ENCODE results near the gene PTPRR. TPM values are rescaled to one million over a fixed set of nuclear protein-coding genes. Genes with fewer than 3 reads are reported as not detected.
"Not testable (repeated sequence)": the region's sequence is repeated elsewhere in the genome, so short reads cannot be mapped to it uniquely, and the experiment has no call there.

Gene PTPRR
- total and polyA plus RNA-seq, 2 donors (not counting 1 experiment from before 2014, with no cell fraction given): not detected

- H3K27me3 Mint-ChIP-seq; ATAC-seq (ENCODE audit: low read depth); H3K4me3 Mint-ChIP-seq; POLR2A ChIA-PET; H3K27me3 ChIP-seq (replicated peaks in 1 of 4; ENCODE audit: control extremely low read depth in 1 of 4, control insufficient read depth in 3 of 4, insufficient read depth in 4 of 4, low read length in 3 of 4); H3K27ac Mint-ChIP-seq; intact Hi-C loops (cut with micrococcal nuclease); H3K4me2 ChIP-seq (replicated peaks; ENCODE audit: low read depth, low read length, poor library complexity, severe bottlenecking); H3K4me1 Mint-ChIP-seq; H3K9ac ChIP-seq (ENCODE audit: low read length); CTCF ChIA-PET; H3K79me2 ChIP-seq (ENCODE audit: control insufficient read depth, insufficient read depth, low read length); H3K4me3 ChIP-seq (ENCODE audit: control extremely low read depth in 1 of 5, extremely low read depth in 1 of 5, insufficient read depth in 1 of 5, low read depth in 2 of 5, low read length in 4 of 5); H3K27ac ChIP-seq (ENCODE audit: low read length in 2 of 2); H3K36me3 ChIP-seq (replicated peaks in 1 of 2; ENCODE audit: control extremely low read depth in 1 of 2, control insufficient read depth in 1 of 2, extremely low read depth in 1 of 2, insufficient read depth in 2 of 2, low read length in 1 of 2); H2AFZ ChIP-seq (ENCODE audit: insufficient read depth, low read depth, low read length, poor library complexity, severe bottlenecking); H3K9me3 ChIP-seq (ENCODE audit: control extremely low read depth in 1 of 3, control insufficient read depth in 2 of 3, insufficient read depth in 1 of 3, low read length in 2 of 3); H4K20me1 ChIP-seq (ENCODE audit: control insufficient read depth, insufficient read depth, low read length, poor library complexity, severe bottlenecking); DNase-seq; H3K4me1 ChIP-seq (ENCODE audit: control insufficient read depth in 2 of 2, insufficient read depth in 2 of 2, low read length in 2 of 2); H3K9me3 Mint-ChIP-seq (ENCODE audit: insufficient read depth): not testable (repeated sequence)
- WGBS (ENCODE audit: insufficient coverage): no CpG with 5 or more reads among the region's 3 CpGs
Measured at GRCh38 chr12:70735197-70735596, 185.3 kb downstream of the PTPRR start.

DNA sequence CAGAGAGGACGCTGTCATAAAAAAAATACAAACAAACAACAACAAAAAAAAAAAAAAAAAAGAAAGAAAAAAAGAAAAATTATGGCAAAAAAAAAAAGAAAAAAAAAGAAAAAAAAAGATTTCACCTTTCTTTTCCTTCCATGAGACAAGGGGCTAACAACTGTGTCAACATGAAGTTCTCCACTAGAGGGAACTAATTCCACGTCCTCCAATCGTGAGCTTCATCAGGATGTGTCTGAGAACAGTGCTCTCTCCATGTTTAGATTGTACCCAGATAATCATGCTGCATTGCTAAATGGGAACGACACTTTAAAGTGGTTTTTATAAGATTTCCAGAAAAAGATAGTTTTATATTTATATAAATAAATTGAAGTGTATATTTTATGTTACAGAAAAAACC, 187.2 kb downstream of the PTPRR start:
- H3K4me1 ChIP-seq (ENCODE audit: control insufficient read depth in 2 of 2, insufficient read depth in 2 of 2, low read length in 2 of 2): no peaks in the 10 kb centered on the region
- no peak overlapping the region for H3K4me2 ChIP-seq (replicated peaks; ENCODE audit: low read depth, low read length, poor library complexity, severe bottlenecking)
- Mint-ChIP-seq H3K4me1 (no peaks in the 10 kb centered on the region), H3K4me3 (no peak overlapping the region), H3K9me3 (ENCODE audit: insufficient read depth) (no peaks in the 10 kb centered on the region), H3K27me3 (peaks cover 4% of the 10 kb centered on the region), H3K27ac (no peak overlapping the region)
- H3K4me3 ChIP-seq (ENCODE audit: control extremely low read depth in 1 of 5, extremely low read depth in 1 of 5, insufficient read depth in 1 of 5, low read depth in 2 of 5, low read length in 4 of 5): no peak overlapping the region
- TF ChIP-seq CTCF (IDR thresholded peaks at IDR 0.05) (peak; percentile 60), EZH2 (IDR thresholded peaks at IDR 0.05; ENCODE audit: borderline replicate concordance, insufficient read depth, low read depth, low read length, poor library complexity, severe bottlenecking) (no peak)
- ChIA-PET POLR2A (no interaction called here), CTCF (interaction anchor here (0.5 to 2.4 kb wide), 11 partner anchors 16 to 1763 kb away, joined by 3 to 8 read pairs (median 4); no protein-coding TSS in a partner anchor)
- H2AFZ ChIP-seq (ENCODE audit: insufficient read depth, low read depth, low read length, poor library complexity, severe bottlenecking): no peak overlapping the region
- intact Hi-C loops (cut with micrococcal nuclease): no loop called here
- no peaks in the 10 kb centered on the region for H3K27me3 ChIP-seq (replicated peaks in 1 of 4; ENCODE audit: control extremely low read depth in 1 of 4, control insufficient read depth in 3 of 4, insufficient read depth in 4 of 4, low read length in 3 of 4)
- H3K79me2 ChIP-seq (ENCODE audit: control insufficient read depth, insufficient read depth, low read length): no peaks in the 10 kb centered on the region
- ATAC-seq (ENCODE audit: low read depth) (no peak), DNase-seq (peak; percentile 21)
- H4K20me1 ChIP-seq (ENCODE audit: control insufficient read depth, insufficient read depth, low read length, poor library complexity, severe bottlenecking): no peaks in the 10 kb centered on the region
- no peak overlapping the region for H3K9ac ChIP-seq (ENCODE audit: low read length)
- H3K9me3 ChIP-seq (ENCODE audit: control extremely low read depth in 1 of 3, control insufficient read depth in 2 of 3, insufficient read depth in 1 of 3, low read length in 2 of 3): no peaks in the 10 kb centered on the region
- no peaks in the 10 kb centered on the region for H3K36me3 ChIP-seq (replicated peaks in 1 of 2; ENCODE audit: control extremely low read depth in 1 of 2, control insufficient read depth in 1 of 2, extremely low read depth in 1 of 2, insufficient read depth in 2 of 2, low read length in 1 of 2)
- 0% methylated on average over 2 of the region's 4 CpGs for WGBS (ENCODE audit: insufficient coverage)
- no peak overlapping the region for H3K27ac ChIP-seq (ENCODE audit: low read length in 2 of 2)

All from B cell (primary cell).